H9 (cell line): ENCODE measurements around the gene ZNF20. TPM values are rescaled to one million over a fixed set of nuclear protein-coding genes. Genes with fewer than 3 reads are reported as not detected.

ENCODE experiments used
- DNase-seq: peaks from one replicate; pipeline ENCODE4 v3.0.0-alpha.2; 2017
- H2AFZ ChIP-seq: one replicate; pipeline ENCODE4 v1.6.1; 2013; ENCODE audit warnings: mild to moderate bottlenecking, low read length, control low read depth, moderate library complexity
- H2AK5ac ChIP-seq: 2 replicates; pipeline ENCODE4 v1.6.1; 2013; ENCODE audit warnings: low read length, control low read depth, mixed read lengths; ENCODE audit not compliant: insufficient read length
- H2BK120ac ChIP-seq: one replicate; pipeline ENCODE4 v1.6.1; 2013; ENCODE audit warnings: low read depth, mild to moderate bottlenecking, low read length, control low read depth, inconsistent platforms; ENCODE audit not compliant: poor library complexity, severe bottlenecking
- H2BK12ac ChIP-seq: 2 replicates; pipeline ENCODE4 v1.6.1; 2013; ENCODE audit warnings: low read length, control low read depth, mixed read lengths, low read depth; ENCODE audit not compliant: insufficient read length
- H2BK15ac ChIP-seq: 2 replicates; pipeline ENCODE4 v1.6.1; 2013; ENCODE audit warnings: low read depth, low read length, control low read depth
- H2BK20ac ChIP-seq: one replicate; pipeline ENCODE4 v1.6.1; 2013; ENCODE audit warnings: low read depth, mild to moderate bottlenecking, low read length, control low read depth, inconsistent platforms; ENCODE audit not compliant: poor library complexity, severe bottlenecking
- H2BK5ac ChIP-seq: 2 replicates; pipeline ENCODE4 v1.6.1; 2013; ENCODE audit warnings: low read length, control low read depth, mixed read lengths; ENCODE audit not compliant: insufficient read length
- H3K14ac ChIP-seq: 2 replicates; pipeline ENCODE4 v1.6.1; 2013; ENCODE audit warnings: low read length, control low read depth; ENCODE audit not compliant: insufficient read depth
- H3K18ac ChIP-seq: 2 replicates; pipeline ENCODE4 v1.6.1; 2013; ENCODE audit warnings: low read depth, mild to moderate bottlenecking, mixed read lengths, low read length, control low read depth; ENCODE audit not compliant: insufficient read length
- H3K23ac ChIP-seq: 2 replicates; pipeline ENCODE4 v1.6.1; 2013; ENCODE audit warnings: low read length, control low read depth, mixed read lengths, low read depth; ENCODE audit not compliant: insufficient read length
- H3K23me2 ChIP-seq: 2 replicates; pipeline ENCODE4 v1.6.1; 2013; ENCODE audit warnings: low read depth, mild to moderate bottlenecking, mixed read lengths, low read length, control low read depth; ENCODE audit not compliant: insufficient read length, poor library complexity, severe bottlenecking
- H3K27ac ChIP-seq: 2 replicates; pipeline ENCODE4 v1.5.1; 2013; ENCODE audit warnings: low read length, control low read depth, mixed read lengths, low read depth; ENCODE audit not compliant: insufficient read length
- H3K27me3 ChIP-seq: 2 replicates; pipeline ENCODE4 v1.6.1; 2013; ENCODE audit warnings: low read length, control low read depth, inconsistent platforms; ENCODE audit not compliant: insufficient read depth
- H3K4ac ChIP-seq: 2 replicates; pipeline ENCODE4 v1.6.1; 2013; ENCODE audit warnings: low read depth, mild to moderate bottlenecking, control low read depth, inconsistent platforms, low read length, moderate library complexity
- H3K4me1 ChIP-seq: 2 replicates; pipeline ENCODE4 v1.6.1; 2013; ENCODE audit warnings: low read length, control low read depth, inconsistent platforms; ENCODE audit not compliant: insufficient read depth
- H3K4me2 ChIP-seq: 2 replicates; pipeline ENCODE4 v1.6.1; 2013; ENCODE audit warnings: low read length, control low read depth, mixed read lengths; ENCODE audit not compliant: insufficient read length, insufficient read depth
- H3K56ac ChIP-seq: 2 replicates; pipeline ENCODE4 v1.6.1; 2013; ENCODE audit warnings: low read depth, mild to moderate bottlenecking, mixed read lengths, low read length, control low read depth; ENCODE audit not compliant: insufficient read length
- H3K79me1 ChIP-seq: 2 replicates; pipeline ENCODE4 v1.6.1; 2013; ENCODE audit warnings: low read depth, mild to moderate bottlenecking, moderate library complexity, low read length, control low read depth, inconsistent platforms; ENCODE audit not compliant: insufficient read depth, poor library complexity, severe bottlenecking
- H3K79me2 ChIP-seq: 2 replicates; pipeline ENCODE4 v1.6.1; 2013; ENCODE audit warnings: low read length, control low read depth, inconsistent platforms; ENCODE audit not compliant: insufficient read depth
- H3K9ac ChIP-seq: 2 replicates; pipeline ENCODE4 v1.6.1; 2013; ENCODE audit warnings: low read length, control low read depth, mixed read lengths; ENCODE audit not compliant: insufficient read length; ENCODE audit errors: extremely low read depth
- H3K9me3 ChIP-seq: one replicate; pipeline ENCODE4 v1.6.1; 2013; ENCODE audit warnings: low read depth, low read length, inconsistent platforms; ENCODE audit not compliant: control insufficient read depth
- H3T11ph ChIP-seq: one replicate; pipeline ENCODE4 v1.6.1; 2013; ENCODE audit warnings: mild to moderate bottlenecking, low read length, control low read depth, inconsistent platforms
- H4K20me1 ChIP-seq: one replicate; pipeline ENCODE4 v1.6.1; 2013; ENCODE audit not compliant: control insufficient read depth, insufficient read length, insufficient read depth
- H4K5ac ChIP-seq: 2 replicates; pipeline ENCODE4 v1.6.1; 2013; ENCODE audit warnings: low read depth, mild to moderate bottlenecking, mixed read lengths, low read length, control low read depth; ENCODE audit not compliant: insufficient read length
- H4K8ac ChIP-seq: replicated peaks from 2 replicates; pipeline ENCODE4 v1.6.1; 2013; ENCODE audit warnings: low read length, control low read depth, mixed read lengths, low read depth; ENCODE audit not compliant: insufficient read length
- H4K91ac ChIP-seq: 2 replicates; pipeline ENCODE4 v1.6.1; 2013; ENCODE audit warnings: low read depth, mild to moderate bottlenecking, moderate library complexity, mixed read lengths, low read length, control low read depth; ENCODE audit not compliant: insufficient read length
- H3K27ac Mint-ChIP-seq, 3 experiments: 2 replicates in 2 of 3; 3 replicates in 1 of 3; pipeline ENCODE4 v1.8.0; 2020 to 2021; ENCODE audit warnings: mixed read lengths in 3 of 3, mild to moderate bottlenecking in 1 of 3, moderate library complexity in 1 of 3
- H3K27me3 Mint-ChIP-seq: 2 replicates; pipeline ENCODE4 v1.8.0; 2021; ENCODE audit warnings: low read depth, mild to moderate bottlenecking, moderate library complexity, mixed read lengths
- H3K36me3 Mint-ChIP-seq, 3 experiments: 2 replicates in 2 of 3; 3 replicates in 1 of 3; pipeline ENCODE4 v1.8.0; 2020 to 2021; ENCODE audit warnings: low read depth in 3 of 3, mixed read lengths in 3 of 3; ENCODE audit not compliant: insufficient read depth in 1 of 3
- H3K4me1 Mint-ChIP-seq, 2 experiments: 2 replicates each; pipeline ENCODE4 v1.8.0; 2020; ENCODE audit warnings: mixed read lengths in 2 of 2
- H3K4me3 Mint-ChIP-seq, 2 experiments: 2 replicates in 1 of 2; 3 replicates in 1 of 2; pipeline ENCODE4 v1.8.0; 2020 to 2021; ENCODE audit warnings: mild to moderate bottlenecking in 2 of 2, mixed read lengths in 2 of 2, moderate library complexity in 1 of 2
- H3K9me3 Mint-ChIP-seq, 2 experiments: 2 replicates in 1 of 2; 3 replicates in 1 of 2; pipeline ENCODE4 v1.8.0; 2020; ENCODE audit warnings: mild to moderate bottlenecking in 2 of 2, mixed read lengths in 2 of 2, moderate library complexity in 1 of 2
- WGBS: extraction: QIAGEN DNeasy Blood & Tissue Kit; methylation state at CpG from one replicate; pipeline ENCODE4 v1.1.7; 2013; ENCODE audit warnings: missing lambda C conversion rate, low lambda C conversion rate, mixed read lengths; ENCODE audit not compliant: insufficient read length; ENCODE audit errors: extremely low coverage; 5-methylcytosine and 5-hydroxymethylcytosine counted together
- total RNA-seq: library from RNA; stranded (reverse); gene quantifications from 2 replicates; pipeline ENCODE4 v1.2.1, GENCODE V29; 2021
- TF ChIP-seq, protein P1 (sequence below): fragments of 200-600 bp; sonication (generic); conservative IDR thresholded peaks from 3 replicates; pipeline ENCODE4 v1.8.0; 2021; ENCODE audit warnings: antibody characterized with exemption, mild to moderate bottlenecking

The ZNF20 gene
- total RNA-seq, 1 experiment from 2014 or later = 5.6 TPM

DNA sequence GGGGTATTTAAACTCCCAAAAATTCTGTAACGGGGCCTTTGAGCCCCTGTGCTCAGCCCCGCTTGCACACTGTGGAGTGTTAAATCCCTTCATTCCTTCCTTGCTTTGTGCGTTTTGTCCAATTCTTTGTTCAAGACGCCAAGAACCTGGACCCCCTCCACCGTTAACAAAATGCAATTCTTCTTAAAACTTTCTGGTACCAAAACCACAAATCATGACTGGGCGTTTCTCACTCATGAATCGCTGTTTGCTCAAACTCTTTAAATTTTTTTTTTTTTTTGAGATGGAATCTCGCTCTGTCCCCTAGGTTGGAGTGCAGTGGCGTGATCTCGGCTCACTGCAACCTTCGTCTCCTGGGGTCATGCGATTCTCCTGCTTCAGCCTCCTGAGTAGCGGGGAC, 881 bp downstream of the ZNF20 start:
- no peak overlapping the region for H2AK5ac ChIP-seq
- no peak overlapping the region for H4K91ac ChIP-seq
- H3K9ac ChIP-seq = peak overlapping the region; percentile 74
- no peak overlapping the region for H2BK12ac ChIP-seq
- no peak overlapping the region for H3K18ac ChIP-seq
- DNase-seq = no peak
- TF ChIP-seq, protein P1, sequence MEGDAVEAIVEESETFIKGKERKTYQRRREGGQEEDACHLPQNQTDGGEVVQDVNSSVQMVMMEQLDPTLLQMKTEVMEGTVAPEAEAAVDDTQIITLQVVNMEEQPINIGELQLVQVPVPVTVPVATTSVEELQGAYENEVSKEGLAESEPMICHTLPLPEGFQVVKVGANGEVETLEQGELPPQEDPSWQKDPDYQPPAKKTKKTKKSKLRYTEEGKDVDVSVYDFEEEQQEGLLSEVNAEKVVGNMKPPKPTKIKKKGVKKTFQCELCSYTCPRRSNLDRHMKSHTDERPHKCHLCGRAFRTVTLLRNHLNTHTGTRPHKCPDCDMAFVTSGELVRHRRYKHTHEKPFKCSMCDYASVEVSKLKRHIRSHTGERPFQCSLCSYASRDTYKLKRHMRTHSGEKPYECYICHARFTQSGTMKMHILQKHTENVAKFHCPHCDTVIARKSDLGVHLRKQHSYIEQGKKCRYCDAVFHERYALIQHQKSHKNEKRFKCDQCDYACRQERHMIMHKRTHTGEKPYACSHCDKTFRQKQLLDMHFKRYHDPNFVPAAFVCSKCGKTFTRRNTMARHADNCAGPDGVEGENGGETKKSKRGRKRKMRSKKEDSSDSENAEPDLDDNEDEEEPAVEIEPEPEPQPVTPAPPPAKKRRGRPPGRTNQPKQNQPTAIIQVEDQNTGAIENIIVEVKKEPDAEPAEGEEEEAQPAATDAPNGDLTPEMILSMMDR = no peak
- H3K4me2 ChIP-seq = peak overlapping the region; percentile 64
- peaks cover 54 to 58% (median 57%) of the 10 kb centered on the region in 3 experiments for H3K36me3 Mint-ChIP-seq
- peaks cover 14% of the 10 kb centered on the region for H3K9me3 ChIP-seq
- WGBS = no CpG with 5 or more reads among the region's 13 CpGs
- H3K27ac ChIP-seq = no peak overlapping the region
- H3K27ac Mint-ChIP-seq = peak overlapping the region in 2 of 3 experiments; percentile 82 to 88; a peak in 5 of 7 replicates
- H2BK20ac ChIP-seq = no peak overlapping the region
- H4K8ac ChIP-seq = no peak overlapping the region
- H3K79me1 ChIP-seq = no peaks in the 10 kb centered on the region
- H3K4me1 Mint-ChIP-seq = peaks cover 27 to 31% of the 10 kb centered on the region in 2 experiments
- no peak overlapping the region for H2BK15ac ChIP-seq
- H3K4ac ChIP-seq = no peak overlapping the region
- no peak overlapping the region for H2BK5ac ChIP-seq
- no peaks in the 10 kb centered on the region for H3K27me3 ChIP-seq
- H3K14ac ChIP-seq = no peak overlapping the region
- no peak overlapping the region for H3K56ac ChIP-seq
- H3K4me1 ChIP-seq = no peaks in the 10 kb centered on the region
- H4K5ac ChIP-seq = no peak overlapping the region
- no peaks in the 10 kb centered on the region for H4K20me1 ChIP-seq
- H3K23me2 ChIP-seq = peaks cover 4% of the 10 kb centered on the region
- H3K79me2 ChIP-seq = no peaks in the 10 kb centered on the region; the same call in 1 of the 2 replicates
- peak overlapping the region; percentile 94 to 96 for H3K4me3 Mint-ChIP-seq
- no peak overlapping the region for H3T11ph ChIP-seq
- no peak overlapping the region for H3K23ac ChIP-seq
- peaks cover 34 to 38% of the 10 kb centered on the region in 2 experiments for H3K9me3 Mint-ChIP-seq
- H3K27me3 Mint-ChIP-seq = no peaks in the 10 kb centered on the region; the same call in 1 of the 2 replicates
- H2BK120ac ChIP-seq = no peak overlapping the region
- H2AFZ ChIP-seq = no peak overlapping the region
